GM18505 (cell line): ENCODE results near the gene CEMIP.

Source experiments
- ATAC-seq: cut with Tn5 transposase; IDR thresholded peaks from one replicate; pipeline ENCODE4 v1.9.1; 2021; ENCODE audit not compliant: unreplicated experiment
- POLR2A ChIP-seq: IDR thresholded peaks from 4 replicates; pipeline ENCODE4 v1.6.1; 2011; ENCODE audit warnings: borderline replicate concordance; ENCODE audit not compliant: insufficient read depth, insufficient read length; ENCODE audit errors: extremely low read depth

Gene CEMIP

DNA sequence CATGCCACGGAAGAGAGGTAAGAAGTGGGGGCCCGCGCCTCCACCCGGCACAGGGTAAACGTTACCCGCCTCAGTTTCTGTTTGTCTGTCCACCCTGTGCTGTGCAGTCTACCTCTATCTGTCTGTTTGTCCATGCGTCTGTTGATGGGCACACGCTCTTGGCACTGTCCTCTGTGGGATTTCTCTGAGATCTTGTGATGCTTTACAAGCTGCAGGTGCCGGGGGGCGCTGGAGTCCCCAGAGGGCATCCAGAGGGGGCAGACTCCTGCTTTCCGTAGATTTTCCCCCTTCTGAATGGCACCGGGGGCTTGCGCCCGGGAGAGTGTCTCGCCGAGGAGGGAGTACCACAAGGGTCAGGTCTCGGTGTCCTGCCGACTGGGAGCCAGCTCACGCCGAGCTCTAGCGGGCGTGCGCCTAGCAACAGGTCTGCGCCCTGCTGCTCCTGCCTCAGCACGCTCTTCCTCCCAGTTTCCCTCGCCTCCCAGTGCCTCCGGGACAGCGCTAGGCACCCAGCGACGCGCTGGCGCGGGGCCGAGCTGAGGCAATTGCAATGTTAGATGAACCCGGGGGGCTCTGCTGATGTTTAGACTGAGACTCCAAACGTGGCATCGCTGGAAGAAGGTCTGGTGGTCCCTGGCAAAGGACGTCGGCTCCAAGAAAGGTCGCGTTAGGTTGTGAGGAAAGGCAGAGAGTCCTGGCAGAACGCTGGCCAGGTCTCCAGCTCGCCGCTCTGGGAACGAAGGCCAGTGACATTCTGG, 667 bp downstream of the CEMIP start:
- no peak for TF ChIP-seq POLR2A

DNA sequence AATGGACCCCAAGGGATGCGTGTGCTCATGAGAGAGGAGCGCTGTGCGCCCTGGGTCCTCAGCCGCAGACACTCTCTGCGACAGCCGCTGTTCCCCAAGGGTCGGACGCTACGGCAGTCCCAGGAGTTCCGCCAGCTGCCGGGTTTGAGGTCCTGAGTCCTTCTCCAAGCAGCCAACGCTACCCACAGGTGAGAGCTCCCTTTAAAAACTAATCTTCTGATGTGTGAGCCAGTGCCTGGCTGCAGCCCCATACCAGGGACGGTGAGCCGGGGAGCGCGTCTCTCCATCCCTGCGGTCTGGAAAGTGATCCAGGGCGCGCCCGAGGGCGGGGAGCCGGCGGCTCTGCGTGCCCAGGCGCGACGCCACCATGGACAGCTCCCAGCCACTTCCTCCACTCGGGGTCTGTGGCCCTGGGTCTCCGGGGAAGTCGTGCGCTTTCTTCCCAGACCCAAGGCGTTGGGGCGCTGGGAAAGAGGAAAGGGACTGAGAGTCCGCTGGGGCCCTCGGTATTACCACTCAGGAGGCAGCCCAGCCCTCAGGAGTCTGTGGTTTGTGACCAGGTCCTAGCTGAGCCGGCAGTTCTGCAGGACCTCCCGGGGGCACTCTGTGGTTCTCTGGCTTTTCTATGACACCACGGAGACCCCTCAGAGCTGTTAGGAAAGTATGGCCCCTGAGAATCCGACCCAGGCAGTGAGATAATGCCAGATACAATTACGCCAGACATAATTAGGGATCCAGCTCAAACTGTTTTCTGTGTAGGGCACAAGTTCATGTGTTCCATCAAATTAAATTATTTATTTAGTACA, 1.4 kb downstream of the CEMIP start:
- ATAC-seq: no peak
- no peak for TF ChIP-seq POLR2A

More for the DNA sequence above, 667 bp downstream of the CEMIP start:
- ATAC-seq: no peak

DNA sequence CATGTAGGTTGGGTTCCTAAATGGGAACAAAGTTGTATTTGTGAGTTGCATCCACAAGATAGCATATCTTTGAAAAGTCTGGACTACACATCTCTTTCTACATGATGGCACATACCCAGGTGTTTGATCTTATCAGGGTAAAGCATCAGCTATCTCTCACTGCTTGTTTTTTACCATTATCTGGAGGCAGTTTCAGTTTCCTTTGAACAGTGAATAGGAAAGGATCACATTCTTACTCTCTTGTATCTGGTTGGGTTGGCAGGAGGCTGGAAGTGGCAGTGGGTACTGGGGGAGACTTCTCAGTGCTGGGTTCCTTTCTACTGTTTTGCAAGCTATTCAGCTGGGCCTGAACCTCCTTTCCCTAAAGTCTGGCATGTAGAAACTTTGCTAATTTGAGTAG, 4.1 kb downstream of the CEMIP start:
- TF ChIP-seq POLR2A: no peak
- no peak for ATAC-seq

DNA sequence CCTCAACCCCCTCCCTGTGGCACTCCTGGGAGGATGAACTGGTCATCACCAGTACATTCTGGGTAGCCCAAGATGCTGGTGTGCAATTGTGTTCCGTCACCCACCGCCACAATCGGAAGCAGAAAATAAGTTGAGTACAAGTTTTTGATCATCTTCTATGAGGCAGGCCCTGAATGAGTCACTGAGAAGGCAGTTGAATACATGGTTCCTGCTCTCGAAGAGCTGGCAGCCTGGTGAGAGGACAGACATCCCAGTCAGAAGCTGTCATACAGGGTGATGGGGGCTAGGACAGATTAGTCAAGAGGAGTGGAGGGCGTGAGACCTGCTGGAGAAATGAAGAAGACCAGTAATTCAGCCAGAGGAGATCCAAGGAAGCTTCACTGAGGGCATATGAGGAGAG, 6.2 kb downstream of the CEMIP start:
- no peak for ATAC-seq
- TF ChIP-seq POLR2A: no peak

DNA sequence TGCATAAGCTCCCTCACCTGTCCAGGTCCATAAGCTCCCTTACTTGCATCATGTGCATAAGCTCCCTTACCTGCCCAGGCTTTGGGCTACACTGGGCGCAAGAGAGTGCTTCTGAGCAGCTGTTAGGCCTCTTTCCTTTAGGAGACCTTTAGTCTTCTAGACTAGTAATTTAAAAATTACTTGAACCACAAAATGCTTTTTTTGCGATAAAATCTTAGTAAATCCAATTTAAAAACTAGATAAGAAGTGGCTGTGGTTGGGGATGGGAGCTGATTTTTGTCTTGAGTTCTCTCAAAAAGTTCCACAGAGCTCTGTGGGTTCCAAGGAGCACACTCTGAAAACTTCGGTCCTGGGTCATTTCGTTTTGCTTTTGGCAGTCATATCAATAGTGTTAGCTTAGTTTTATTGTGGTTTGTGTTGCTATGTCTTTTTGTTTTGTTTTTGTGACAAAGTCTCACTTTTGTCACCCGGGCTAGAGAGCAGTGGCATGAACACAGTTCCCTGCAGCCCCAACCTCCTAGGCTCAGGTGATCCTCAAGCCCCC, 6.7 kb downstream of the CEMIP start:
- ATAC-seq: no peak
- no peak for TF ChIP-seq POLR2A

DNA sequence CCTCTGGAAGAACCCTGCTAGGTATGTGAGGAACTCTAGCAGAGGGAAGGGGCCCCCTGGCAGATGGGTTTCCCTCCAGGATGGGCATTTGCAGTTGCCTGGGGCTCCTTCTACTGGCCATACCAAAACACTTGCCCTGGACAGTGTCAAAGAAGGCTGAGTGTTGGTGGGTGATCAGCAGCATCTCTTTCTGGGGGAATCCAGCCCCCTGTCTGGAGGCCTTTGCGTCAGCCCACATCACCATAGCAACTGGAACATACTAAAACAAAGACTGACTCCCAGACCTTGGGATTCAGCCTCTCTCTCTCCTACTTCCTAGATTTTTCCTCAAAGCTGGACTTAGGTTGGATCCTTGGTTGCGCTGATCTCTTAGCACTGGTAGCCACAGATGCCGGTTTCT, 8.1 kb downstream of the CEMIP start:
- ATAC-seq: no peak
- no peak for TF ChIP-seq POLR2A

DNA sequence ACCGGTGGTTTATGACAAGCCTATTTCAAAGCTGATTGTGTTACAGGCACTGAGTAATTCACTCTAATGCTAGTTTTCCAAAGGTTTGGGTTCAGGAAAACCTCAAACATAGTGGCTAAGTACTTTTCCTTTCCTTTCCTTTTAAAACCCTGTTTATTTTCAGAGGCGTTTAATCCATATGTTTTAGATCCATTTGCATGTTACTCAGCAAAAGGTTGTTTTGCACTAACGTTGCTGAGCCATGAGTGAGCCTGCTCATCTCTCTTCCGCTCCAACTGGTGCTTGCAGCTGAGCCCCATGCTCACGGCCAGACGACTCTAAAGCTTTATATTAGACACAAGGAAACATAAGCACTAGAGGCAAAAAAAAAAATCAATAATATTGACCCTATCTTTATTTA, 9.4 kb downstream of the CEMIP start:
- no peak for TF ChIP-seq POLR2A

DNA sequence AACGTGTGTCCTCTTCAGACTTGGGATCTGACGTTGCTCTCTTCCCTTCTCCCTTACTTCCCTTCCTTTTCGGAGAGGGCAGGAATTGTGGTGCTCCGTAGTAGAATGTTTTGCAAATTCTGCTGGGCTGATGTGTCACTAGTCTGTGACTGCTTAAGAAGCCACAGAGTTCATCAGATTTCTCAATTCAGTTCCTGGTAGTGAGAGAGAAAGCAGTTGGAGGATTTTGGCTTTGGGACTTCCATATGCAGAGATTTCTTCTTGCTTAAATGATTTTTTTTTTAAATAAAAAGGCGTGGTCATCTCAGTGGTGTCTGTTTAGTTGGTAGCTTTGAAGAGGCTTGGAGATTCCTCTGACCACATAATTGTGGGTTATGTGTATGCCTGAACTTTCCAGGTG, 10.1 kb downstream of the CEMIP start:
- TF ChIP-seq POLR2A: no peak
- ATAC-seq: no peak

More for the DNA sequence above, 9.4 kb downstream of the CEMIP start:
- no peak for ATAC-seq

DNA sequence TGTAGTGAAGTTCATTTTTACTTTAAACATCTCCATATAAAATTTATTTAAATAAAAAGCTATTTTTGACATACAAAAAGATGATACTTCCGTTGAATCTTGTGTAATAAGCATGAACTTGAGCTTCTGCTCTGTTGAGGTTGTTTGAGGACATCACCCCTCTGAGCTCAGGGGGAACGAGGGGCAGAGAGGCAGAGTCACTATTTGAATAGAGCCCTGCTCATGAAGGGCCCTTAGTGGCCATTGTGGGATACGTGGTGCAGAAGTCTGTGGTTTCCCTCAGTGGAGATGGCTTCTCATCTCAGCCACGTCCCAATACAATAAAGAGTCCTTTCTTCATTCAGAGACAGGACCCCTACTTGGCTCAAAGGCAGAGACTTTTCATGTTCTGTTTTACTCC, 10.6 kb downstream of the CEMIP start:
- TF ChIP-seq POLR2A: no peak
- ATAC-seq: no peak

DNA sequence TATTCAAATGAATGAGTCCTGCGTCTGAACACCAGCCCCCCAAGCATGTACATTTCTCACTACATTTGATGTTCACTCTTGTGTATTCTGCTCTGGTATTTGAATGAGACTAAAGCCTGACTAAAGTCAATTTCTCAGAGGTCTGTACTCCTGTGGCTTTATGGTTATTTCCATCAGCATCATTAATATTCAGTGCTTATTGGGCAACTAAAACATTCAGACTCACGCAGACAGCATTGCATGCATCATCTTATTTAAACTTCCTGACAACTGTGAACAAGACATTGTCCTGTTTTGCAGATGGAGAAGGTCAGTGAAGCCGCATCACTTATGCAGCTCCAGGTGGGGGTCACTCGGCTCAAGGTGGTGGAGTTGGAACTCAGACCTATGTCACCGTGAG, 11.1 kb downstream of the CEMIP start:
- TF ChIP-seq POLR2A: no peak
- no peak for ATAC-seq

DNA sequence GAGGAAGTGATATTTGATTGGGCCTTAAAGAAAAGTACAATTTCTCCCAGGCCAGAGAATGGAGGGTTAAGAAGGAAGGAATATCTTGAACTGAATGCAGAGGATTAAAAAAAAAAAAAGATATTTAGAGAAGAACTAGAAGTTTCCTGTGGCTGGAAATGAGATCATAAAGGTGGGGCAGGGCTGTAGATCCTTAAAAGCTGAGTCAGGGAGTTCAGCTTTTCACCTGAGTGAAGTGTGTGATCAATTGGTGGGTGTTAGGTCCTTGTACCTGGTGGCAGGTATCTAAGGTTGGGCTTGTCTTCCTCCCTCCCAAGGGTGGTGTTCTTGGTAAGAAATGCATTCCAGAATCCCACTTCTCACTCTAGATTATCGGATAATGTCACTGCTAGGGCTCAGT, 11.8 kb downstream of the CEMIP start:
- no peak for TF ChIP-seq POLR2A
- no peak for ATAC-seq

DNA sequence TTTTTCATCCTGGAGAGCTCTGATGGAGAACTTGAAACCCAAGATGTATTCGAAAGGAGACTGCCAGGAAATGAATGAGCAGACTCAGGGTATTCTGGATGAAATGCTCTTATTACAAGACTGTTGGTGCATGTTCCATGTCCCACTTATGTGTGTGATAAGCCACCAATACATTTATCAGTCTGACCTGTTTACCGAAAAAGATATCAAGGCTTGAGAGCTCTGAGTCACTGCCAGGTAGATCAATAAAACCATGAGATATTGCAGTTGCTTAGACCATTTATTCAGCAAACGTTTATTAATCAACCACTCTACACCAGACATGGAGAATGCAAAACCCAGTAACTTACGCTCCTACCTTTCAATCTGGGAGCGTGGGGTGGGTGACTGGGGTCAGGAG, 17.2 kb downstream of the CEMIP start:
- TF ChIP-seq POLR2A: no peak
- ATAC-seq: no peak

DNA sequence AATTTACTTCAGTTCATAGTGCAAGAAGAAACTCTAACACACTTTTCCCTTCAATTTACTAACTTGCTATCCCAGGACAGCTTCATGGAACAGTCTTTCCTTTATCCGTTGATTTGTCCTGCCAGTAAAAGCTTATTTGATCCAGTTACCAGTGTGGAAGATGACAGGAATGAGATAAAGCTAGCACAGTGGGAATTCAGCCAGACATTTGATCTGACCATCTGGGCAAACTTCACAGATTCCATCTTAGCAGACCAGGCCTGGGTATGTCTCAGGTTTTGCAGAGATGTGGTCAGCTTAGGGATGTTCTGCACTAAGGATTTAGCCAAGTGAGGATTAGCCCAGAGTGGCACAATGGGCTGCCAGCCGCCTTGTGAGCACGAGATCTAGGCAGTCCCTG, 19.7 kb downstream of the CEMIP start:
- no peak for ATAC-seq
- TF ChIP-seq POLR2A: no peak

DNA sequence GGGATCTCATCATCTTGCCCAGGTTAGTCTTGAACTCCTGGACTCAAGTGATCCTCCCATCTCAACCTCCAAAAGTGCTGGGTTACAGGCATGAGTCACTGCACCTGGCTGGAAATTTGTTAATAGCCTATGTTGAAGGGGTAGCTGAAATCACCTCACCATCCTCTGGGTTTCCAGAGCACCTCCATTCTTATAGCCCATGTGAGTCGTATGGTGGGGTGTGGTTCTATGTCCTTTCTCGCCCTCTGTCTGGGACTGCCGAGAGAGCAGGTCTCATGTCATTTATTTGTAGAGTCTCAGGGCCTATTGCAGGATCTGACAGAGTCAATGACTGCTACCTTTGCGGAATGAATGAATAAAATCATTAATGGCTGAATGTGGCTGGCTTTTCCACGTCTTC, 20.9 kb downstream of the CEMIP start:
- no peak for TF ChIP-seq POLR2A
- ATAC-seq: no peak
